Activated naive CD4-positive, alpha-beta T cell treated with anti-CD3 and anti-CD28 coated beads, Interleukin-2, amount 10 ng/mL, durations not matched to agents 5 hours and 36 hours (primary cell): ENCODE data around the gene RHBDL1. TPM values are rescaled to one million over a fixed set of nuclear protein-coding genes. Genes with fewer than 3 reads are reported as not detected.

ENCODE experiments used
- total RNA-seq, 2 experiments: library from RNA; stranded (reverse); gene quantifications; one replicate each; pipeline ENCODE4 v1.2.3, GENCODE V29; 2021

The RHBDL1 gene
- 1 to 10 TPM; 1.3 to 1.6 TPM for total RNA-seq

GRCh38 chr16:674968-675883 lies at the start of gene RHBDL1:
TSS of gene RHBDL1 (plus strand) at chr16:675671. CDS start at chr16:675791, 120 bp downstream.

GRCh38 chr16:630815-631405 lies 44.6 kb upstream of the RHBDL1 start, which contains the start of gene WFIKKN1:
TSS of gene WFIKKN1 (plus strand) at chr16:630985. CDS start at chr16:631254, 269 bp downstream.

GRCh38 chr16:636206-637080 lies 39.0 kb upstream of the RHBDL1 start, which contains the start of gene METTL26:
TSS of gene METTL26 (minus strand) at chr16:636305. CDS start at chr16:636290, 15 bp downstream.

GRCh38 chr16:641326-642188 lies 33.9 kb upstream of the RHBDL1 start, which contains the start of gene MCRIP2:
TSS of gene MCRIP2 (plus strand) at chr16:641828. CDS start at chr16:641992, 164 bp downstream.

GRCh38 chr16:648781-649589 lies 26.5 kb upstream of the RHBDL1 start, which contains the start of gene WDR90:
TSS of gene WDR90 (plus strand) at chr16:649365. CDS start at chr16:649417, 52 bp downstream.

GRCh38 chr16:667780-668518 lies 7.5 kb upstream of the RHBDL1 start, which contains the start of gene RHOT2:
TSS of gene RHOT2 (plus strand) at chr16:668132. CDS start at chr16:668200, 68 bp downstream.

GRCh38 chr16:679814-680624 lies 4.5 kb downstream of the RHBDL1 start, which contains the start of gene STUB1:
TSS of gene STUB1 (plus strand) at chr16:680410. CDS start at chr16:680526, 116 bp downstream.

GRCh38 chr16:684071-684794 lies 8.8 kb downstream of the RHBDL1 start, which contains the start of gene JMJD8:
TSS of gene JMJD8 (minus strand) at chr16:684334. CDS start at chr16:684319, 15 bp downstream.

GRCh38 chr16:705431-706188 lies 30.1 kb downstream of the RHBDL1 start, which contains the start of gene FBXL16:
TSS of gene FBXL16 (minus strand) at chr16:705801. CDS start at chr16:697405, 8,396 bp downstream.

GRCh38 chr16:714558-715476 lies 39.3 kb downstream of the RHBDL1 start, which contains the start of gene METRN:
TSS of gene METRN (plus strand) at chr16:715118. CDS start at chr16:715290, 172 bp downstream.

GRCh38 chr16:720990-721764 lies 45.7 kb downstream of the RHBDL1 start, which contains the start of gene ANTKMT:
TSS of gene ANTKMT (plus strand) at chr16:721146. CDS start at chr16:721275, 129 bp downstream.

GRCh38 chr16:726438-727290 lies 51.2 kb downstream of the RHBDL1 start, which contains the start of the genes CCDC78 and HAGHL:
TSS of gene CCDC78 (minus strand) at chr16:726443. CDS start at chr16:726367, 76 bp downstream.
TSS of gene HAGHL (plus strand) at chr16:727106. CDS start at chr16:727510, 404 bp downstream.

